GM12892 (cell line): Measurements from ENCODE around the gene CLDN6.

ENCODE experiments used
- POLR2A ChIP-seq: IDR thresholded peaks from 2 replicates; pipeline ENCODE4 v1.6.1; 2011; ENCODE audit warnings: low read depth, low read length, control low read depth
- POLR2AphosphoS5 ChIP-seq: IDR thresholded peaks from 2 replicates; pipeline ENCODE4 v1.6.1; 2011; ENCODE audit warnings: low read depth, low read length, control low read depth
- TAF1 ChIP-seq: IDR thresholded peaks from 2 replicates; pipeline ENCODE4 v1.6.1; 2011; ENCODE audit warnings: low read depth, mild to moderate bottlenecking, control low read depth, low read length, borderline replicate concordance

DNA sequence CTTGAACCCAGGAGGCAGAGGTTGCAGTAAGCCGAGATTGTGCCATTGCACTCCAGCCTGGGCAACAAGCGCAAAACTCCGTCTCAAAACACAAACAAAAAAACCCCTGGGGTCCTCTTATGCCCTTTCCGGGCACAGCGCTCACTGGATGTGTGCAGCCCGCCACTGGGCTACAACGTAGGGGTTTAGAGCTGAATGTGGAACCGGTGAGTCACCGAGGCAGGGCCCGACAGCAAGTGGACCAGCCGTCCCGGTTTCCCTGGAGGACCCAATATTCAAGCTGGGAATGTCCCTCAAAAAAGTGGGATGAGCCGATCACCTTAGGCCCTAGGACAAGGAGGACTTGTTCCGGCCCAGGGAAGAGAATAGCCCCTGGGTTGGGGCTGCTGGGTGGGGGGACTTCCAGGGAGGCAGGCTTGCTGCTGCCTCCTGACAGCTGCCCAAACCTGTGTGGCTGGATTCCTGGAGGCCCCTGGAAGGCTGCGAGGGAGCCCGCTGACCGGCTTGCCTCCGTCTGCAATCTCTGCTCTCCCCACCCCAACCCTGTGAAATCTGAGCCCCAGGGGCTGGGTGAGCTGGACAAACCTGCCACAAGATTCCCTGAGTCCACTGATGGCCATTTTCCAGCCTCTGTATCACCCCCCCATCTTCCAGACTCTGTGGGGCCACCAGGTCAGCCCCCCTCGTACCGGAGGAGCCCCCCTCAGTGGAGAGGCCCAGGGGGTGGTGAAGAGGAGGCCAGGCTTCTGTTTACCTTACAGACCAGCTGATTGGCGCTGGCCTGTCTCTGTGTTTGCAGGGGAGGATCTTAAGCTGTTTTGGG lies 8.2 kb downstream of the CLDN6 start:
- no peak for TF ChIP-seq POLR2A
- TF ChIP-seq TAF1 = no peak
- no peak for TF ChIP-seq POLR2AphosphoS5
